Fibroblast of the aortic adventitia (primary cell): Measurements from ENCODE around the gene MAP4K4. TPM values are rescaled to one million over a fixed set of nuclear protein-coding genes. Genes with fewer than 3 reads are reported as not detected.

Source experiments
- DNase-seq: peaks from one replicate; pipeline ENCODE4 v3.0.0-alpha.2; 2010; ENCODE audit warnings: low read depth
- H3K4me3 ChIP-seq: 2 replicates; pipeline ENCODE4 v1.5.1; 2011; ENCODE audit warnings: low read depth, mild to moderate bottlenecking, control low read depth, low read length, moderate library complexity
- CTCF ChIP-seq: IDR thresholded peaks from 2 replicates; pipeline ENCODE4 v1.5.1; 2011; ENCODE audit warnings: mild to moderate bottlenecking, low read length, control low read depth, inconsistent platforms; ENCODE audit not compliant: insufficient read depth
- total RNA-seq: library from RNA; depleted of rRNA; stranded (reverse); fragments of >200 nt; gene quantifications from 2 replicates; pipeline ENCODE4 v1.2.3, GENCODE V29; 2012; ENCODE audit warnings: low replicate concordance

Gene MAP4K4
- total RNA-seq, 1 donor, result 208 TPM

DNA sequence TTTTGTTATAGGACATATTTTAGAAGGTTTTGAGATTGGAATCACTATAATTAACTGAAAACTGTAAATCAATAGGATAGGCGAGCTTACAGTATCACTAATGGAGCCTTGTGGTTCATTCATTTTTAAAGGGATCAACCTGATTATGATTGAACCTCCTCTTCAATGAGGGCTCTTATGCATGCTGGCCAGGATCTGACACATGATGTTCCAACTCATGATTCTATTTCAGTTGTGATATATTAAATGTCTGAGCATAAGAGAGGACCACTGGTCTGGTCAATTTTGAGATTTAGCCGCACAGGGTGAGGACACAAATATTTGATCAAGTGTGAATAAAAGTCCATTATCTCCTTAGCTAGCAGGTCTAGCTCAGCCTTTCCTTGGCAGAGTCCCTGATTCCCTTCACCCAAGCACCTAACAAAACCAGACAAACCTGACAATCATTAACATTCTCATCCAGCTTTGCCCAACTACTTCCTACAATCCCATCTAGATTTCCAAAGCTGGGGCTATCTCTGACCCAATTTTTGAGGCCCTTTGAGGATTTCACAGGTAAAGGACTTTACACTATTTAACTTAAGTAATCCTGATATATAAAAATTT is 6.9 kb upstream of the MAP4K4 start:
- no peak for DNase-seq
- no peak overlapping the region for H3K4me3 ChIP-seq
- TF ChIP-seq CTCF, result no peak

DNA sequence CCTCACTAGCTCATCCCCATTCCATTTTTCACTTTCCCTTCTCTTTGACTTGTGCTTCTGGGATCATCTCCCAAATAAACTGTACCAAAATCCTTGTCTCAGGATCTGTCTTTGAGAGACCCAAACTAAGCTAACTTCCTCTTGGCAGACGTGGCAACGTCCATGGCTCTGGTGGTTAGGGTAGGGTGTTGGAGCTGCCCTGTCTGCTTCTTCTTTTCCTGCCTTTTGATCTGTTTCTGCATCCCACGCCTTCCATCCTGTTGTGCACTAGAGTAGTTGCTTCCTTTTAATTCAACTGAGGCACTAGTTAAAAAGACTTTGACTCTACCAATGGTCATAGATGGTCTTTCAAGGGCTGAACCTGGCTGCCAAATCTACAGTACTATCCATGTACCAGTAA is 5.5 kb upstream of the MAP4K4 start:
- no peak overlapping the region for H3K4me3 ChIP-seq
- TF ChIP-seq CTCF, result no peak

DNA sequence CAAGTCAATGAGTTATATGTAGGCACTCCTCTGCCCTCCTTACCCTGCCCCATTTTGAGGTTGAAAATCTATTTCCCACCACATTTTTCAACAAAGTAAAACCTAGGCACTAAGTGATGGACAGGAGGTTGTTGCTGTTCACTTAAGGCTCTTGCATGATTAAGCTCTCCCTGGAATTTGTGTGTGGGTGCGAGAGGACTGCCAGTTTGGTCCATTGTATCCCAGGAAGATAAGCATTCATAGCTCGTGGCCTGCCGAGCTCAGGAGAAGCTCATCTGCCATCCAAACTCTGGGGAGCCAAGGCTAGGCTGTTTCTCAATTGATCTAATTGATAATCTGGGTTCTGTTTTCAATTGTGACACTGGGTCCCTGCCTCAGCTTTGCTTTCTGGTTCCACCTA is 4.7 kb upstream of the MAP4K4 start:
- TF ChIP-seq CTCF, result no peak

More for the DNA sequence above, 5.5 kb upstream of the MAP4K4 start:
- no peak for DNase-seq

GRCh38 chr2:101693991-101694588 is 3.4 kb upstream of the MAP4K4 start:
- DNase-seq, result no peak
- no peak for TF ChIP-seq CTCF
- H3K4me3 ChIP-seq, result no peak overlapping the region

More for the DNA sequence above, 4.7 kb upstream of the MAP4K4 start:
- peak; percentile 46 for DNase-seq
- H3K4me3 ChIP-seq, result no peak overlapping the region

DNA sequence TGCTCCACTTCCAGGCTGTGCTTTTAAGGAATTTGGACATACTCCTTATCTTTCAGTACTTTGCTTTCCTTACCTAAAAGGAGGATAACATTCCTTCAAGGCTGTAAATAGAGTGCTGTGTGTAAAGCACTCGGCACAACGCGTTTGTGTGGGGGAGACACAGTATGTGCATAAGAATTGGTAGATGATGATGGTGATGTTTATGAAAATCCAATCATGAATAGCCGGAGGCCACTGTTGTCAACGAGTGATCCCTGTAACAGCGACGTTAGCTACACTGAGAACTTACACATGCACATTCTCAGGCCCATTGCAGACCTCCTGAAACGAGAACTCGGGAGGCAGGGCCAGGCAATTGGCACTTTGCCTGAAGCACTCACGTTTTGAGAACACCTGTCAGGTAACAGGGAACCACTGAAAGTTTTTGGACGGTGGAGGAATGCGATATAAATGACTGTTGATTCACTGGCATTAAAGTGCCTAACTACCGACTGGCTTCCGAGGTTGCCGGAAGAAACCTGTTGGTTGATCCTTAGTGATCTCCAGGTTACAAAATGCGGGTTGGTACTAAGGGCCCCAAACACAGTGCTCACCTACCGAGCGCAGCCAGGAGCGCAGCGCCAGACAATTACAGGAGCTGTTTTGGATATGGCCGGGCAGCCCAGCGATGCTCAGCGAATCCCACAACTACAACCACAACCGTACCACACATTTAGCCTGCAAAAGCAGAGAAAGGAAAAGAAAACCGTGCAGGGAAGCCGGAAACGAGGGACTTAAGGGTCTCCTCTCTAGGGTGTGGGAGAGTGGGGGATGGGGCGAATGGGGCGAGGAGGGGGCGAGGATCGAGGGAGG is 1.0 kb upstream of the MAP4K4 start:
- TF ChIP-seq CTCF, result no peak
- peak overlapping the region; percentile 75 for H3K4me3 ChIP-seq
- DNase-seq, result no peak

GRCh38 chr2:101698014-101698843 is 722 bp downstream of the MAP4K4 start:
- DNase-seq, result peak; percentile 42

More at GRCh38 chr2:101698014-101698843, 722 bp downstream of the MAP4K4 start:
- TF ChIP-seq CTCF, result no peak
- peak overlapping the region; percentile 75 for H3K4me3 ChIP-seq
